Lung (tissue), 12 donors: ENCODE data around the gene WNK2. TPM values are rescaled to one million over a fixed set of nuclear protein-coding genes. Genes with fewer than 3 reads are reported as not detected.
"Not testable (repeated sequence)": the region's sequence is repeated elsewhere in the genome, so short reads cannot be mapped to it uniquely, and the experiment has no call there.

Experiments used
- ATAC-seq: fragments of 200-7000 bp; cut with Tn5 transposase; one replicate; pipeline ENCODE4 v1.9.1; 2020; ENCODE audit warnings: moderate number of reproducible peaks; ENCODE audit not compliant: insufficient read depth, low FRiP score
- DNase-seq, 3 donors: peaks; one replicate each; pipeline ENCODE4 v3.0.0-alpha.2; 2013 to 2017
- H3K27ac ChIP-seq, 2 donors: one replicate each; pipeline ENCODE4 v1.5.1; 2013; ENCODE audit warnings: mild to moderate bottlenecking in 2 of 2, moderate library complexity in 2 of 2, control low read depth in 1 of 2, inconsistent platforms in 1 of 2, low read depth in 1 of 2, low read length in 1 of 2
- H3K27me3 ChIP-seq, 3 donors: one replicate each; pipeline ENCODE4 v1.5.1; 2013; ENCODE audit warnings: low read length in 2 of 3; ENCODE audit not compliant: control insufficient read depth in 3 of 3, insufficient read depth in 3 of 3
- H3K36me3 ChIP-seq, 4 donors: one replicate each; pipeline ENCODE4 v1.5.1; 2013; ENCODE audit warnings: low read length in 4 of 4, mild to moderate bottlenecking in 1 of 4, moderate library complexity in 1 of 4; ENCODE audit not compliant: control insufficient read depth in 4 of 4, insufficient read depth in 4 of 4
- H3K4me1 ChIP-seq, 5 donors: one replicate each; pipeline ENCODE4 v1.5.1; 2013; ENCODE audit warnings: low read length in 5 of 5, mild to moderate bottlenecking in 2 of 5, moderate library complexity in 1 of 5; ENCODE audit not compliant: control insufficient read depth in 5 of 5, insufficient read depth in 5 of 5
- H3K4me3 ChIP-seq: one replicate; pipeline ENCODE4 v1.5.1; 2013; ENCODE audit warnings: mild to moderate bottlenecking, control low read depth, moderate library complexity
- H3K9ac ChIP-seq, 2 donors: one replicate each; pipeline ENCODE4 v1.5.1; 2013; ENCODE audit warnings: low read length in 2 of 2, control low read depth in 1 of 2; ENCODE audit not compliant: insufficient read depth in 1 of 2
- H3K9me3 ChIP-seq, 4 donors: one replicate each; pipeline ENCODE4 v1.5.1; 2013; ENCODE audit warnings: low read length in 3 of 4, mild to moderate bottlenecking in 1 of 4, moderate library complexity in 1 of 4; ENCODE audit not compliant: control insufficient read depth in 4 of 4, insufficient read depth in 3 of 4
- CTCF ChIP-seq: IDR thresholded peaks from 2 replicates; pipeline ENCODE4 v1.5.1; 2012; ENCODE audit warnings: mild to moderate bottlenecking; ENCODE audit errors: control extremely low read depth, extremely low read depth
- WGBS, 2 donors: extraction: QIAGEN DNeasy Blood & Tissue Kit; methylation state at CpG; one replicate each; pipeline ENCODE4 v1.1.7; 2013; 5-methylcytosine and 5-hydroxymethylcytosine counted together
- polyA plus RNA-seq, 2 donors: library from polyadenylated mRNA; stranded (reverse); fragments of 200-250 nt; gene quantifications; one replicate each; pipeline ENCODE4 v1.2.1, GENCODE V29; 2013
- total RNA-seq, 2 donors: library from RNA; depleted of rRNA in 1 of 2; stranded (reverse); fragments of >200 nt in 1 of 2; gene quantifications; one replicate each; pipeline ENCODE4 v1.2.1, GENCODE V29; 2014 to 2021
- donor health status: control.
- donor health status: control.
- donor health status: Bipolar disorder and iron deficiency.
- donor health status: healthy.
- donor health status: DM: yes; HTN: yes; CAD: no.

The WNK2 gene
- total and polyA plus RNA-seq, 4 donors: 1.00 to 8.5 (median 2.9) TPM

GRCh38 chr9:93354451-93354850 lies 170.5 kb downstream of the WNK2 start:
- Histone ChIP-seq H3K9ac (no peak overlapping the region), H3K4me3 (no peak overlapping the region), H3K27me3 (no peaks in the 10 kb centered on the region), H3K36me3 (no peaks in the 10 kb centered on the region), H3K27ac (no peak overlapping the region), H3K9me3 (no peaks in the 10 kb centered on the region), H3K4me1 (no peaks in the 10 kb centered on the region)
- no peak for DNase-seq
- WGBS, 2 donors: 79 to 94% methylated on average over 4 of the region's 4 CpGs
- ATAC-seq: no peak
- TF ChIP-seq CTCF: no peak

- no peaks in the 10 kb centered on the region for H3K36me3 ChIP-seq
- no peaks in the 10 kb centered on the region for H3K4me1 ChIP-seq
- no peak for TF ChIP-seq CTCF
- no peaks in the 10 kb centered on the region for H3K9me3 ChIP-seq
- ATAC-seq: no peak
- 94 to 100% methylated on average over 2 of the region's 2 CpGs for WGBS, 2 donors
- H3K27me3 ChIP-seq: no peaks in the 10 kb centered on the region
- DNase-seq: no peak
- H3K4me3 ChIP-seq: no peak overlapping the region
- no peak overlapping the region for H3K27ac ChIP-seq
- H3K9ac ChIP-seq: no peak overlapping the region
These were observed 171.9 kb downstream of the WNK2 start for GRCh38 chr9:93355827-93356226.

- 63 to 70% methylated on average over 5 of the region's 5 CpGs for WGBS, 2 donors
- no peaks in the 10 kb centered on the region for H3K4me1 ChIP-seq
- no peak overlapping the region for H3K4me3 ChIP-seq
- no peak for TF ChIP-seq CTCF
- DNase-seq (no peak), ATAC-seq (no peak)
- no peaks in the 10 kb centered on the region for H3K36me3 ChIP-seq
- H3K27me3 ChIP-seq: no peaks in the 10 kb centered on the region
- H3K9me3 ChIP-seq: peaks cover 0 to 4% (median 3%) of the 10 kb centered on the region in 4 donors
- H3K27ac ChIP-seq: no peak overlapping the region
- H3K9ac ChIP-seq: no peak overlapping the region
These were observed 173.7 kb downstream of the WNK2 start for GRCh38 chr9:93357649-93358048.

GRCh38 chr9:93359907-93360306 lies 176.0 kb downstream of the WNK2 start:
- H3K4me1 ChIP-seq, H3K27ac ChIP-seq, ATAC-seq, H3K4me3 ChIP-seq, H3K9ac ChIP-seq, H3K9me3 ChIP-seq, DNase-seq, H3K27me3 ChIP-seq, H3K36me3 ChIP-seq: not testable (repeated sequence)
- 84 to 97% methylated on average over 8 of the region's 8 CpGs for whole genome bisulfite sequencing, 2 donors
